ENCODE measurements around the gene CDC42BPB. TPM values are rescaled to one million over a fixed set of nuclear protein-coding genes. Genes with fewer than 3 reads are reported as not detected.

CDC42BPB gene
- total RNA-seq, 4 donors from 2014 or later = 93.9 to 132 (median 110) TPM

- Histone ChIP-seq H3K27me3 (peaks cover 0 to 16% (median 0%) of the 10 kb centered on the region in 4 donors), H3K4me1 (peaks cover 34 to 53% (median 44%) of the 10 kb centered on the region in 4 donors), H3K27ac (replicated peaks in 1 of 4) (no peak overlapping the region), H3K4me3 (no peak overlapping the region), H3K9me3 (no peaks in the 10 kb centered on the region), H3K36me3 (no peaks in the 10 kb centered on the region)
- intact Hi-C loops (cut with DNase I) = loop anchor here (10.0 kb wide), 1 partner anchor 222 kb away; no protein-coding TSS in a partner anchor
- WGBS = 78% methylated on average over 12 of the region's 21 CpGs
- TF ChIP-seq EP300 (IDR thresholded peaks at IDR 0.05) (no peak), POLR2A (IDR thresholded peaks at IDR 0.05; ENCODE audit: low read depth) (no peak), POLR2AphosphoS5 (IDR thresholded peaks at IDR 0.05) (no peak)
- TF ChIP-seq, protein P1, sequence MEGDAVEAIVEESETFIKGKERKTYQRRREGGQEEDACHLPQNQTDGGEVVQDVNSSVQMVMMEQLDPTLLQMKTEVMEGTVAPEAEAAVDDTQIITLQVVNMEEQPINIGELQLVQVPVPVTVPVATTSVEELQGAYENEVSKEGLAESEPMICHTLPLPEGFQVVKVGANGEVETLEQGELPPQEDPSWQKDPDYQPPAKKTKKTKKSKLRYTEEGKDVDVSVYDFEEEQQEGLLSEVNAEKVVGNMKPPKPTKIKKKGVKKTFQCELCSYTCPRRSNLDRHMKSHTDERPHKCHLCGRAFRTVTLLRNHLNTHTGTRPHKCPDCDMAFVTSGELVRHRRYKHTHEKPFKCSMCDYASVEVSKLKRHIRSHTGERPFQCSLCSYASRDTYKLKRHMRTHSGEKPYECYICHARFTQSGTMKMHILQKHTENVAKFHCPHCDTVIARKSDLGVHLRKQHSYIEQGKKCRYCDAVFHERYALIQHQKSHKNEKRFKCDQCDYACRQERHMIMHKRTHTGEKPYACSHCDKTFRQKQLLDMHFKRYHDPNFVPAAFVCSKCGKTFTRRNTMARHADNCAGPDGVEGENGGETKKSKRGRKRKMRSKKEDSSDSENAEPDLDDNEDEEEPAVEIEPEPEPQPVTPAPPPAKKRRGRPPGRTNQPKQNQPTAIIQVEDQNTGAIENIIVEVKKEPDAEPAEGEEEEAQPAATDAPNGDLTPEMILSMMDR (IDR thresholded peaks at IDR 0.05) = no peak
- peak; percentile 92 for DNase-seq (ENCODE audit: extremely low spot score)
Measured at GRCh38 chr14:103072595-103073366, 15.4 kb upstream of the CDC42BPB start.

- no peak for DNase-seq (ENCODE audit: extremely low spot score)
- 86% methylated on average over 18 of the region's 32 CpGs for WGBS
- H3K36me3 ChIP-seq = no peaks in the 10 kb centered on the region
- intact Hi-C loops (cut with DNase I) = loop anchor here (10.0 kb wide), 1 partner anchor 223 kb away; no protein-coding TSS in a partner anchor
- H3K27me3 ChIP-seq = peaks cover 0 to 16% (median 0%) of the 10 kb centered on the region in 4 donors
- H3K4me3 ChIP-seq = no peak overlapping the region
- H3K27ac ChIP-seq (replicated peaks in 1 of 4) = peak overlapping the region in 1 of 4 donors; percentile 52
- H3K4me1 ChIP-seq = peaks cover 34 to 61% (median 48%) of the 10 kb centered on the region in 4 donors
- TF ChIP-seq, protein P1 (IDR thresholded peaks at IDR 0.05) = no peak
- no peak for TF ChIP-seq POLR2A (IDR thresholded peaks at IDR 0.05; ENCODE audit: low read depth)
- no peaks in the 10 kb centered on the region for H3K9me3 ChIP-seq
Measured at GRCh38 chr14:103071544-103072251, 14.3 kb upstream of the CDC42BPB start.

DNA sequence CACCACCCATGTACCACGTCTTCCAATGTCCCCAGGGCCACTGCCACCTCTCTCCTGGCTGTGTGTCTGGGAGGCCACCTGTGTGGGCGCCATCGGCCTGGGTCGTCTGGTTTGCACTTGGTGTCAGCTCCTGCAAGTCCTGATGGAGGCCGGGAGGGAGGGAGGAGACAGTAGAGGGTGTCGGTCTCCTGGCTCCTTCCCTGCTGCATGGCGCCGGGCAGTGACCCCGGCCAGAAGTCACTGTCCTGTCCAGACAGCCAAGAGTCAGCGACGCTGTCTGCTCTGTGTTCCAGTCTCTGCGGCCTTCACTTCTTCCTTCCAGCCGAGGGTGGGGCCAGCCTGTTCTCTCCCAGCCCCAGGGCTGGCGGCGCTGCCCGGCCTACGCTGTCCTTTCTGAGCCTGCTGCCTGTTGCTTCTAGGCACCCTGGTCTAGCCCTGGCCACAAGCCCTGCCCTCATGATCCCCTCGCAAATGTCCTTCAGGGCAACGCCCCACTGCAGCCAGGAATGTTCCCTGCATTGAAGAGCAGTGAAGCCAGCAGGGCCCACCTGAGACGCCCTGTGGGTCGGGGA is 13.7 kb upstream of the CDC42BPB start:
- no peak overlapping the region for H3K4me3 ChIP-seq
- peaks cover 32 to 63% (median 47%) of the 10 kb centered on the region in 4 donors for H3K4me1 ChIP-seq
- no peak for TF ChIP-seq EP300 (IDR thresholded peaks at IDR 0.05)
- TF ChIP-seq POLR2A (IDR thresholded peaks at IDR 0.05; ENCODE audit: low read depth) = no peak
- TF ChIP-seq POLR2AphosphoS5 (IDR thresholded peaks at IDR 0.05) = no peak
- TF ChIP-seq, protein P1 (IDR thresholded peaks at IDR 0.05) = no peak
- peaks cover 0 to 16% (median 0%) of the 10 kb centered on the region in 4 donors for H3K27me3 ChIP-seq
- peak overlapping the region in 1 of 4 donors; percentile 52 for H3K27ac ChIP-seq (replicated peaks in 1 of 4)
- intact Hi-C loops (cut with DNase I) = loop anchor here (10.0 kb wide), 1 partner anchor 224 kb away; no protein-coding TSS in a partner anchor
- WGBS = 82% methylated on average over 12 of the region's 21 CpGs
- no peaks in the 10 kb centered on the region for H3K36me3 ChIP-seq
- H3K9me3 ChIP-seq = no peaks in the 10 kb centered on the region
- DNase-seq (ENCODE audit: extremely low spot score) = no peak

- intact Hi-C loops (cut with DNase I) = loop anchor here (10.0 kb wide), 1 partner anchor 224 kb away; no protein-coding TSS in a partner anchor
- WGBS = 85% methylated on average over 4 of the region's 8 CpGs
Measured at GRCh38 chr14:103070263-103070885, 13.0 kb upstream of the CDC42BPB start.

More at GRCh38 chr14:103070263-103070885, 13.0 kb upstream of the CDC42BPB start:
- DNase-seq (ENCODE audit: extremely low spot score) = no peak
- Histone ChIP-seq H3K9me3 (no peaks in the 10 kb centered on the region), H3K4me1 (peaks cover 25 to 61% (median 44%) of the 10 kb centered on the region in 4 donors), H3K27me3 (peaks cover 0 to 16% (median 0%) of the 10 kb centered on the region in 4 donors), H3K27ac (replicated peaks in 1 of 4) (no peak overlapping the region), H3K36me3 (no peaks in the 10 kb centered on the region), H3K4me3 (no peak overlapping the region)
- TF ChIP-seq POLR2AphosphoS5 (IDR thresholded peaks at IDR 0.05) = no peak

Measured in esophagus muscularis mucosa (tissue), 4 donors.